Small intestine (tissue), 7 donors: ENCODE measurements around the gene ENHO. TPM values are rescaled to one million over a fixed set of nuclear protein-coding genes. Genes with fewer than 3 reads are reported as not detected.

ENCODE experiments used
- DNase-seq, 2 donors: peaks; one replicate each; pipeline versions ENCODE4 v3.0.0 to v3.0.0-alpha.2; 2013
- FAIRE-seq: peaks from 2 replicates; lab custom pipeline; 2012; peaks lifted over from hg19 to GRCh38; lab: Jason Lieb, UNC
- H3K27ac ChIP-seq, 3 donors: one replicate each; pipeline ENCODE4 v1.5.1; 2013; ENCODE audit warnings: low read length in 2 of 3, mild to moderate bottlenecking in 2 of 3, control low read depth in 1 of 3, inconsistent platforms in 1 of 3, low read depth in 1 of 3, moderate library complexity in 1 of 3
- H3K27me3 ChIP-seq, 3 donors: one replicate each; pipeline ENCODE4 v1.6.1; 2013; ENCODE audit warnings: low read length in 3 of 3, inconsistent platforms in 1 of 3; ENCODE audit not compliant: control insufficient read depth in 3 of 3, insufficient read depth in 3 of 3
- H3K36me3 ChIP-seq, 3 donors: one replicate each; pipeline ENCODE4 v1.6.1; 2013; ENCODE audit warnings: low read length in 3 of 3, inconsistent platforms in 1 of 3, low read depth in 1 of 3, mild to moderate bottlenecking in 1 of 3, moderate library complexity in 1 of 3; ENCODE audit not compliant: control insufficient read depth in 3 of 3, insufficient read depth in 2 of 3
- H3K4me1 ChIP-seq, 3 donors: one replicate each; pipeline ENCODE4 v1.6.1; 2013; ENCODE audit warnings: low read length in 2 of 3, inconsistent platforms in 1 of 3, low read depth in 1 of 3, mild to moderate bottlenecking in 1 of 3, moderate library complexity in 1 of 3; ENCODE audit not compliant: control insufficient read depth in 3 of 3, insufficient read depth in 2 of 3
- H3K4me3 ChIP-seq, 3 donors: one replicate each; pipeline ENCODE4 v1.5.1; 2013; ENCODE audit warnings: low read length in 3 of 3, control low read depth in 1 of 3, inconsistent platforms in 1 of 3, low read depth in 1 of 3, mild to moderate bottlenecking in 1 of 3, moderate library complexity in 1 of 3
- H3K9me3 ChIP-seq, 2 donors: one replicate each; pipeline ENCODE4 v1.6.1; 2013; ENCODE audit warnings: low read depth in 1 of 2, low read length in 1 of 2; ENCODE audit not compliant: control insufficient read depth in 2 of 2, insufficient read depth in 1 of 2
- WGBS, 3 donors: extraction: QIAGEN DNeasy Blood & Tissue Kit; methylation state at CpG; one replicate each; pipeline ENCODE4 v1.1.7; 2013; 5-methylcytosine and 5-hydroxymethylcytosine counted together
- polyA plus RNA-seq, 4 donors: library from polyadenylated mRNA; stranded (reverse) in 3 of 4; unstranded in 1 of 4; fragments of 200-250 nt in 3 of 4; fragments of 120-200 nt in 1 of 4; gene quantifications; one replicate each; pipeline versions ENCODE4 v1.2.1 to v1.2.3, GENCODE V29; 2013
- donor health status: healthy with polysubstance abuse.
- donor health status: control.
- donor health status: control.
- donor health status: Bipolar disorder and iron deficiency.
- donor health status: healthy.

Gene ENHO
- polyA plus RNA-seq, 4 donors = 1.8 to 8.9 (median 5.1) TPM

GRCh38 chr9:34505370-34506120 lies 17.2 kb downstream of the ENHO start:
- WGBS, 3 donors = 71 to 82% (median 82%) methylated on average over 5 of the region's 5 CpGs
- no peaks in the 10 kb centered on the region for H3K9me3 ChIP-seq
- no peak for DNase-seq

DNA sequence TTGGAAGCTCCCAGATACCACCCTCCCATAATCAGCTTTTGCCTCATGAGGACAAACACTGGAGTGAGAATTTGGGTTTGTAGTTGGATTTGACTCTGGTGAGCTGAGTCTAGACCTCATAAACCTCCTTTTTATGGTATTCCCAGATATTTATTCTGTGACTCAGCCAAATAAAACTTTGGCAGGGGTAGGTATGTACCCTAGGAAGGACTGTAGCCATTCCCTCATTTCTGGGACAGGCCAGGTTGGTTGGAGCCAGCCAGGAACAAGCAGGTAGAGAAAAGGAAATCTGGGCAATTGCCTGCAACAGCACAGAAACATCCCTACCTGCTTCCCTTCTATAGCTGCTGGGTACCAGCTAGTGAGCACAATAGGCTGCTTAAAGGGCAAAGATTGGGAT lies 19.4 kb downstream of the ENHO start:
- no peak for DNase-seq
- Histone ChIP-seq H3K27me3 (peaks cover 0 to 29% (median 2%) of the 10 kb centered on the region in 3 donors), H3K4me3 (no peak overlapping the region), H3K4me1 (no peaks in the 10 kb centered on the region), H3K36me3 (no peaks in the 10 kb centered on the region), H3K9me3 (no peaks in the 10 kb centered on the region), H3K27ac (no peak overlapping the region)
- FAIRE-seq = no peak

More at GRCh38 chr9:34505370-34506120, 17.2 kb downstream of the ENHO start:
- Histone ChIP-seq H3K27ac (no peak overlapping the region), H3K4me3 (no peak overlapping the region), H3K4me1 (peaks cover 0 to 5% (median 0%) of the 10 kb centered on the region in 3 donors), H3K27me3 (peaks cover 0 to 19% (median 2%) of the 10 kb centered on the region in 3 donors), H3K36me3 (no peaks in the 10 kb centered on the region)
- FAIRE-seq = no peak

DNA sequence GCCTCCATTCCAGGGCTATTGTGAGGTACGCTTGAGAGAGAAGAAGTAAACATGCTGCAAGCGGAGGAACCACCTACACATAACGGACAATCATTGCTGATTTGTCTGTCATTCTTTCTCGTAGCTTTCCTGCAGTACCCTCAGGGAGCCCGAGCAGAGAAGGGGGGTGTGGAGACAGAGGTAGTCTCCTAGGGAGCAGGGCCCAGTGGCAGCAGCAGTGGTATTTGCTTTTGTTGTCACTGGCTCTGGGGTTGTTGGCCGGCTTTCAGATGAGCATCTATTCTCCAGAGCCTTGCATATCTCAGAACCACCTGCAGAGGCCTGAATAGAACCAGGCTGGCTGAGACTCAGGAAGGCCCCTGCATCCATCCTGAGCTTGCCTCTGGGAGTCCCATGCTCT lies 19.9 kb downstream of the ENHO start:
- no peak for FAIRE-seq
- WGBS, 3 donors = 64 to 74% (median 69%) methylated on average over 6 of the region's 6 CpGs
- no peak overlapping the region for H3K4me3 ChIP-seq
- H3K27me3 ChIP-seq = peaks cover 0 to 29% (median 2%) of the 10 kb centered on the region in 3 donors
- H3K36me3 ChIP-seq = no peaks in the 10 kb centered on the region
- no peak overlapping the region for H3K27ac ChIP-seq
- no peak for DNase-seq
- H3K4me1 ChIP-seq = no peaks in the 10 kb centered on the region
- H3K9me3 ChIP-seq = no peaks in the 10 kb centered on the region

DNA sequence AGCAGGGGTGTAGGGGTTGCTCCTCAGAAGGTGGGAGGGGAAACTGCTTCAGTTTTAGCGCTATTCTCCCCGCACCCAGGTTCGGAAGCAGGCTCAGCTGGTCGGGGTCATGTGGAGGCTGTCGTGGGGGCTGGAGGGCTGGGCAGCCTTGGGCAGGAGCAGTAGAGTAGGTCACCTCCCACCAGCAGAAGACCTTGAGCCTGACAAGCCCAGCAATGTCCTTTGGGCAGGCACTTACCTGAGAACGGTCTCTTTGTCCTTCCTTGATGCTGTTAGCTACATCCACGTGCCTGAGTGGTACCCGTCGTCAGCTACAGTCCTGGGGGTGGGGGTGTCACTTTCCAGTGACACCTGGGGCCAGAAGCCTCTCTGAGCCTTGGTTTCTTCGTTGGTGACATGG lies 20.3 kb downstream of the ENHO start:
- FAIRE-seq = no peak
- H3K4me3 ChIP-seq = no peak overlapping the region
- no peaks in the 10 kb centered on the region for H3K9me3 ChIP-seq
- 44 to 61% (median 58%) methylated on average over 10 of the region's 10 CpGs for WGBS, 3 donors
- no peak overlapping the region for H3K27ac ChIP-seq
- no peak for DNase-seq
- H3K36me3 ChIP-seq = no peaks in the 10 kb centered on the region
- H3K4me1 ChIP-seq = no peaks in the 10 kb centered on the region
- peaks cover 0 to 29% (median 2%) of the 10 kb centered on the region in 3 donors for H3K27me3 ChIP-seq

- Histone ChIP-seq H3K4me1 (no peaks in the 10 kb centered on the region), H3K27ac (no peak overlapping the region), H3K36me3 (no peaks in the 10 kb centered on the region), H3K27me3 (peaks cover 0 to 28% (median 2%) of the 10 kb centered on the region in 3 donors), H3K9me3 (no peaks in the 10 kb centered on the region), H3K4me3 (no peak overlapping the region)
- DNase-seq (peak in 1 of 2 donors; percentile 23), FAIRE-seq (no peak)
- WGBS, 3 donors = 21 to 25% (median 22%) methylated on average over 4 to 5 of the region's 5 CpGs
These were observed 20.8 kb downstream of the ENHO start for GRCh38 chr9:34501889-34502425.

DNA sequence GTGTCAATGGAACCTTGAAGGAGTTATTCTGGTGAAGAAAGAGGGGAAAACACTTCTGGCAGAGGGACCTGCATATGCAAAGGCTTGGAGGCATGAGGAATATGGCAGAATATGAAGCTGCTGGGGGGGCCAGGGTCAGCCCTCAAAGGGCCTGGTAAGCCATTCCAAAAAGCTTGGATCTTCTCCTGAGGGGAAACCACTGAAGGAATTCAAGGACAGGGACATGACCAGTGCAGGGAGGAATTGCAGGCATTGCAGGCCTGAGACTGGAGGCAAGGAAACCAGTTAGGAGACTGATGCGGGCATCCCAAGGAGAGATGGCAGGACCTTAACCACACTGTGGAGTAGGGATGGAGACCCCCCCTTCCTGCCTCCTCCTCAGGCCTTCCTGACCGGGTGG lies 21.4 kb downstream of the ENHO start:
- FAIRE-seq = no peak
- Histone ChIP-seq H3K36me3 (no peaks in the 10 kb centered on the region), H3K27ac (no peak overlapping the region), H3K9me3 (no peaks in the 10 kb centered on the region), H3K4me3 (no peak overlapping the region), H3K4me1 (no peaks in the 10 kb centered on the region), H3K27me3 (peaks cover 0 to 27% (median 2%) of the 10 kb centered on the region in 3 donors)
- DNase-seq = no peak
- WGBS, 3 donors = 56 to 75% (median 64%) methylated on average over 2 of the region's 2 CpGs

- no peak for FAIRE-seq
- Histone ChIP-seq H3K4me1 (no peaks in the 10 kb centered on the region), H3K27ac (no peak overlapping the region), H3K36me3 (no peaks in the 10 kb centered on the region), H3K27me3 (peaks cover 0 to 27% (median 2%) of the 10 kb centered on the region in 3 donors), H3K9me3 (no peaks in the 10 kb centered on the region), H3K4me3 (no peak overlapping the region)
- WGBS, 3 donors = 0 to 2% (median 1%) methylated on average over 6 of the region's 6 CpGs
- peak; percentile 41 to 56 for DNase-seq
These were observed 22.0 kb downstream of the ENHO start for GRCh38 chr9:34500623-34501267.

DNA sequence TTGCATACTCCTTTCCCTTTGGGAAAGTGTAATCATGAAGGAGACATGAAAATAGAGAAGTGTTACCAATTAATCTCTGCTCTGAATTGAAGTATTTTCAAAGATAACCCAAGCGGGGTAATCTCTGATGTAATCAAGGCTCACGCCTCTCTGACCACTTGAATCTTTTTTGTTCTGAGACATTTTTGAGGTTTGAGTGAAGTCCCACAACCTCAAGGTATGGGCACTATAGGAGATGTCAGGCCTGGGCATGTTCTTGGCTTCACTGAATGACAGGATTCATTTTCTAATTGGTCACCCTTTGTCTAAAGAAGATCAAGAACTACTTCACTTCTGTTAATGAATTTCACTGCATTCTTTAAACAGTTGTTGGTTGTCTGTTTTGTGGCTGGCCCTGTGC lies 23.7 kb downstream of the ENHO start:
- Histone ChIP-seq H3K27me3 (peaks cover 0 to 22% (median 0%) of the 10 kb centered on the region in 3 donors), H3K4me3 (no peak overlapping the region), H3K27ac (no peak overlapping the region), H3K9me3 (no peaks in the 10 kb centered on the region), H3K4me1 (no peaks in the 10 kb centered on the region), H3K36me3 (no peaks in the 10 kb centered on the region)
- FAIRE-seq (no peak), DNase-seq (no peak)
- 41 to 72% (median 51%) methylated on average over 2 of the region's 2 CpGs for WGBS, 3 donors
